Endothelial cell of umbilical vein (primary cell): ENCODE data around the gene ASB13. TPM values are rescaled to one million over a fixed set of nuclear protein-coding genes. Genes with fewer than 3 reads are reported as not detected.

Experiments used
- BruUV-seq: library from RNA; stranded (reverse); fragments of 400-500 nt; replicated peaks from 2 replicates; lab custom pipeline; 2021; lab: Mats Ljungman, UMichigan
- CTCF ChIA-PET: fragments of 300-600, 350-600 bp; sonication (Branson Sonifier 250); formaldehyde crosslinking; loops from one replicate; lab custom pipeline; 2021; ENCODE audit warnings: antibody characterized with exemption, inconsistent platforms; lab: Charles Lee
- POLR2A ChIA-PET: fragments of 300-600, 350-600 bp; sonication (Branson Sonifier 250); formaldehyde crosslinking; loops from one replicate; lab custom pipeline; 2021; ENCODE audit warnings: antibody characterized with exemption, inconsistent platforms; lab: Charles Lee
- DNase-seq: peaks from one replicate; pipeline ENCODE4 v3.0.0-alpha.2; 2011; ENCODE audit warnings: low read depth, low spot score
- FAIRE-seq: peaks from 2 replicates; lab custom pipeline; 2011; peaks lifted over from hg19 to GRCh38; lab: Jason Lieb, UNC
- H2AFZ ChIP-seq: 2 replicates; pipeline ENCODE4 v1.6.0; 2012; ENCODE audit warnings: low read depth, low read length, control low read depth, inconsistent platforms
- H3K27ac ChIP-seq: 2 replicates; pipeline ENCODE4 v1.5.1; 2011; ENCODE audit warnings: low read depth, mild to moderate bottlenecking, control low read depth, low read length, moderate library complexity; ENCODE audit not compliant: insufficient read depth
- H3K27me3 ChIP-seq, 2 experiments: 2 replicates each; pipeline versions ENCODE4 v1.6.0 to v1.6.1; 2011; ENCODE audit warnings: low read length in 2 of 2, mixed read lengths in 1 of 2; ENCODE audit not compliant: control insufficient read depth in 2 of 2, insufficient read depth in 2 of 2
- H3K36me3 ChIP-seq, 2 experiments: 2 replicates in 1 of 2; 3 replicates in 1 of 2; pipeline ENCODE4 v1.5.1; 2011; ENCODE audit warnings: low read length in 2 of 2, mild to moderate bottlenecking in 1 of 2, moderate library complexity in 1 of 2; ENCODE audit not compliant: control insufficient read depth in 2 of 2, insufficient read depth in 2 of 2; ENCODE audit errors: extremely low read depth in 1 of 2
- H3K4me1 ChIP-seq: 3 replicates; pipeline ENCODE4 v1.5.1; 2011; ENCODE audit warnings: mild to moderate bottlenecking, low read length; ENCODE audit not compliant: control insufficient read depth, insufficient read depth; ENCODE audit errors: extremely low read depth
- H3K4me2 ChIP-seq: 2 replicates; pipeline ENCODE4 v1.6.1; 2011; ENCODE audit warnings: low read length, control low read depth, mixed read lengths; ENCODE audit not compliant: insufficient read depth
- H3K4me3 ChIP-seq, 3 experiments: fragments of 200-600 bp in 1 of 3; sonication (generic), shearing (Covaris generic) in 1 of 3; replicated peaks in 1 of 3; 2 replicates each; pipeline ENCODE4 v1.5.1; 2011 to 2016; ENCODE audit warnings: control low read depth in 3 of 3, low read length in 3 of 3, mild to moderate bottlenecking in 2 of 3, inconsistent platforms in 1 of 3, low read depth in 1 of 3, moderate library complexity in 1 of 3; ENCODE audit not compliant: insufficient read depth in 1 of 3
- H3K79me2 ChIP-seq: 2 replicates; pipeline ENCODE4 v1.6.0; 2012; ENCODE audit warnings: low read length, inconsistent platforms; ENCODE audit not compliant: control insufficient read depth, insufficient read depth
- H3K9ac ChIP-seq: replicated peaks from 2 replicates; pipeline ENCODE3; 2011; ENCODE audit warnings: low read length, control low read depth; ENCODE audit not compliant: insufficient read depth; ENCODE audit errors: extremely low read depth
- H3K9me1 ChIP-seq: replicated peaks from 3 replicates; pipeline ENCODE4 v1.6.0; 2011; ENCODE audit warnings: mild to moderate bottlenecking, low read length; ENCODE audit not compliant: control insufficient read depth, insufficient read depth; ENCODE audit errors: extremely low read depth
- H3K9me3 ChIP-seq: replicated peaks from 2 replicates; pipeline ENCODE4 v1.5.1; 2012; ENCODE audit warnings: low read length, inconsistent platforms; ENCODE audit not compliant: control insufficient read depth, insufficient read depth
- H4K20me1 ChIP-seq: replicated peaks from 2 replicates; pipeline ENCODE3; 2011; ENCODE audit warnings: mild to moderate bottlenecking, low read length; ENCODE audit not compliant: control insufficient read depth, insufficient read depth; ENCODE audit errors: extremely low read depth
- CTCF ChIP-seq, 2 donors: IDR thresholded peaks; 1 replicate in 1 of 2; 2 replicates in 1 of 2; pipeline ENCODE4 v1.5.1; 2011; ENCODE audit warnings: low read length in 2 of 2, mild to moderate bottlenecking in 2 of 2, moderate library complexity in 2 of 2, control low read depth in 1 of 2, inconsistent platforms in 1 of 2, low read depth in 1 of 2; ENCODE audit not compliant: insufficient read depth in 1 of 2; ENCODE audit errors: extremely low read depth in 1 of 2
- EZH2 ChIP-seq: IDR thresholded peaks from 2 replicates; pipeline ENCODE4 v1.6.1; 2012; ENCODE audit warnings: borderline replicate concordance, low read depth, mild to moderate bottlenecking, moderate library complexity, low read length, inconsistent platforms; ENCODE audit not compliant: severe bottlenecking
- FOS ChIP-seq: IDR thresholded peaks from 2 replicates; pipeline ENCODE4 v1.6.1; 2011; ENCODE audit warnings: mild to moderate bottlenecking, low read length, moderate library complexity, borderline replicate concordance; ENCODE audit not compliant: insufficient read depth
- GATA2 ChIP-seq: IDR thresholded peaks from 2 replicates; pipeline ENCODE4 v1.7.0; 2011; ENCODE audit warnings: low read depth, mild to moderate bottlenecking, moderate library complexity, mixed read lengths, low read length; ENCODE audit not compliant: insufficient read length, insufficient read depth
- JUN ChIP-seq: IDR thresholded peaks from 2 replicates; pipeline ENCODE4 v1.6.1; 2011; ENCODE audit warnings: borderline replicate concordance, low read depth; ENCODE audit not compliant: insufficient read length, insufficient read depth
- MAX ChIP-seq: IDR thresholded peaks from 2 replicates; pipeline ENCODE4 v1.6.1; 2011; ENCODE audit not compliant: insufficient read depth, insufficient read length
- MYC ChIP-seq: IDR thresholded peaks from one replicate; pipeline ENCODE4 v1.6.1; 2011; ENCODE audit warnings: mild to moderate bottlenecking, low read depth, low read length
- POLR2A ChIP-seq: IDR thresholded peaks from 2 replicates; pipeline ENCODE4 v1.6.1; 2012; ENCODE audit warnings: low read depth, mild to moderate bottlenecking, control low read depth, low read length
- POLR2AphosphoS5 ChIP-seq: IDR thresholded peaks from 2 replicates; pipeline ENCODE4 v1.6.1; 2012; ENCODE audit warnings: low read depth, mild to moderate bottlenecking, control low read depth, low read length, moderate library complexity; ENCODE audit not compliant: insufficient read depth
- dilution Hi-C: fragments of 300-500 bp; cut with MboI; formaldehyde crosslinking; loops from one replicate; pipeline ENCODE4 v1.15.0; 2019; ENCODE audit warnings: low sequenced_read_pairs; ENCODE audit not compliant: extremely low pct_ligation_motif_present
- intact Hi-C: fragments of 100-400 bp; cut with micrococcal nuclease; formaldehyde crosslinking; loops from one replicate; pipeline ENCODE4 v1.10.0; 2022
- polyA plus RNA-seq, 4 experiments: library from polyadenylated mRNA; depleted of rRNA in 3 of 4; stranded (reverse) in 3 of 4; unstranded in 1 of 4; fragments of >200 nt; gene quantifications; 2 replicates each; pipeline versions ENCODE4 v1.2.1 to v1.2.3, GENCODE V29; 2011 to 2012; ENCODE audit warnings: missing spikeins in 1 of 4
- total RNA-seq: library from RNA; stranded (reverse); gene quantifications from 2 replicates; pipeline ENCODE4 v1.2.3, GENCODE V29; 2021

ASB13 gene
- total and polyA plus RNA-seq, 2 donors (not counting 3 experiments of a cell fraction or from before 2014, with no cell fraction given): 6.3 to 7.3 TPM

GRCh38 chr10:5620966-5621365 is 45.4 kb downstream of the ASB13 start:
- Histone ChIP-seq H3K9me3 (no peaks in the 10 kb centered on the region), H2AFZ (no peak overlapping the region), H3K79me2 (no peaks in the 10 kb centered on the region), H3K4me3 (no peak overlapping the region), H3K4me1 (no peaks in the 10 kb centered on the region), H3K4me2 (no peak overlapping the region), H3K27ac (no peak overlapping the region), H3K9ac (no peak overlapping the region), H3K27me3 (no peaks in the 10 kb centered on the region), H4K20me1 (no peaks in the 10 kb centered on the region), H3K36me3 (no peaks in the 10 kb centered on the region), H3K9me1 (no peaks in the 10 kb centered on the region)
- ChIA-PET CTCF (interaction anchor here (1.5 to 6.0 kb wide), 4 partner anchors 31 to 187 kb away, joined by 3 to 309 read pairs (median 46); no protein-coding TSS in a partner anchor), POLR2A (no interaction called here)
- dilution Hi-C loops (no loop called here), intact Hi-C loops (no loop called here)
- FAIRE-seq (no peak), DNase-seq (no peak)
- no TSS peak for BruUV-seq
- TF ChIP-seq EZH2 (no peak), MAX (no peak), POLR2A (no peak), POLR2AphosphoS5 (no peak), JUN (no peak), FOS (no peak), MYC (no peak), CTCF (IDR thresholded peaks at IDR 0.05; ENCODE audit: extremely low read depth in 1 of 2, insufficient read depth in 1 of 2, low read depth in 1 of 2, low read length in 2 of 2) (no peak), GATA2 (no peak)
